Central memory CD4-positive, alpha-beta T cell (primary cell): ENCODE data around the gene C13orf42.

ENCODE experiments used
- DNase-seq: peaks from one replicate; pipeline ENCODE4 v3.0.0; 2022
- total RNA-seq, 3 experiments: gene quantifications; one replicate each; lab custom pipeline; 2026; lab: John Stamatoyannopoulos, UW

Gene C13orf42
- total RNA-seq = 0 reads per million in 3 experiments

GRCh38 chr13:51111174-51111573 lies at the start of gene C13orf42:
C13orf42 (minus strand) TSS chr13:51111274; CDS start chr13:51111209, 65 bp downstream.
- DNase-seq = no peak

GRCh38 chr13:51158880-51159518 lies 47.9 kb upstream of the C13orf42 start:
- no peak for DNase-seq

GRCh38 chr13:51158365-51158764 lies 47.3 kb upstream of the C13orf42 start:
- no peak for DNase-seq

- no peak for DNase-seq
Observed at GRCh38 chr13:51156648-51157047, 45.6 kb upstream of the C13orf42 start.

- DNase-seq = no peak
Observed at GRCh38 chr13:51155776-51156515, 44.9 kb upstream of the C13orf42 start.

- DNase-seq = no peak
Observed at GRCh38 chr13:51155161-51155560, 44.1 kb upstream of the C13orf42 start.

- no peak for DNase-seq
Observed at GRCh38 chr13:51154029-51154555, 43.0 kb upstream of the C13orf42 start.

GRCh38 chr13:51153527-51153926 lies 42.5 kb upstream of the C13orf42 start:
- DNase-seq = no peak

GRCh38 chr13:51152701-51153100 lies 41.6 kb upstream of the C13orf42 start:
- DNase-seq = no peak

- DNase-seq = no peak
Observed at GRCh38 chr13:51151463-51151862, 40.4 kb upstream of the C13orf42 start.

GRCh38 chr13:51148952-51149573 lies 38.0 kb upstream of the C13orf42 start:
- DNase-seq = no peak

GRCh38 chr13:51148223-51148951 lies 37.3 kb upstream of the C13orf42 start:
- no peak for DNase-seq

GRCh38 chr13:51147732-51148131 lies 36.7 kb upstream of the C13orf42 start:
- DNase-seq = no peak

- DNase-seq = no peak
Observed at GRCh38 chr13:51146667-51147066, 35.6 kb upstream of the C13orf42 start.

- DNase-seq = no peak
Observed at GRCh38 chr13:51137250-51137649, 26.2 kb upstream of the C13orf42 start.

- DNase-seq = no peak
Observed at GRCh38 chr13:51136276-51136980, 25.4 kb upstream of the C13orf42 start.

- no peak for DNase-seq
Observed at GRCh38 chr13:51134763-51135365, 23.8 kb upstream of the C13orf42 start.

- no peak for DNase-seq
Observed at GRCh38 chr13:51130348-51130747, 19.3 kb upstream of the C13orf42 start.

- DNase-seq = no peak
Observed at GRCh38 chr13:51125495-51126226, 14.6 kb upstream of the C13orf42 start.

- DNase-seq = no peak
Observed at GRCh38 chr13:51122868-51123566, 11.9 kb upstream of the C13orf42 start.
